BJ (cell line): ENCODE results near the gene SMIM28. TPM values are rescaled to one million over a fixed set of nuclear protein-coding genes. Genes with fewer than 3 reads are reported as not detected.

ENCODE experiments used
- CTCF ChIA-PET: fragments of 350-600 bp; formaldehyde crosslinking; extraction: SDS; loops from one replicate; lab custom pipeline; 2021; ENCODE audit warnings: antibody characterized with exemption, inconsistent platforms; lab: Yijun Ruan, JAX
- POLR2A ChIA-PET: fragments of 300-600 bp; sonication (Branson Sonifier 250); formaldehyde crosslinking; extraction: SDS; loops from one replicate; lab custom pipeline; 2021; ENCODE audit warnings: antibody characterized with exemption; lab: Charles Lee
- DNase-seq: peaks from one replicate; pipeline ENCODE4 v3.0.0-alpha.2; 2011; ENCODE audit warnings: low read depth
- H3K27me3 ChIP-seq: 2 replicates; pipeline ENCODE4 v1.6.0; 2011; ENCODE audit warnings: low read length; ENCODE audit not compliant: control insufficient read depth, insufficient read depth
- H3K36me3 ChIP-seq: 2 replicates; pipeline ENCODE4 v1.5.1; 2011; ENCODE audit warnings: low read length; ENCODE audit not compliant: control insufficient read depth, insufficient read depth
- H3K4me3 ChIP-seq: 2 replicates; pipeline ENCODE4 v1.5.1; 2011; ENCODE audit warnings: low read depth, mild to moderate bottlenecking, control low read depth, low read length
- polyA plus RNA-seq: library from polyadenylated mRNA; depleted of rRNA; stranded (reverse); fragments of >200 nt; gene quantifications from 2 replicates; pipeline ENCODE4 v1.2.3, GENCODE V29; 2011
- TF ChIP-seq, protein P1 (sequence below): IDR thresholded peaks from 2 replicates; pipeline ENCODE4 v1.5.1; 2011; ENCODE audit warnings: low read depth, mild to moderate bottlenecking, control low read depth, inconsistent platforms, low read length, moderate library complexity; ENCODE audit not compliant: insufficient read depth

Gene SMIM28
- polyA plus RNA-seq, 1 experiment: not detected

- Histone ChIP-seq H3K4me3 (no peak overlapping the region), H3K36me3 (no peaks in the 10 kb centered on the region), H3K27me3 (no peaks in the 10 kb centered on the region; the same call in 1 of the 2 replicates)
- no peak for DNase-seq
- ChIA-PET CTCF (interaction anchor here (1.0 to 1.1 kb wide), 3 partner anchors 10 to 17 kb away, joined by 3 read pairs; partner anchors contain the start of gene HEBP2), POLR2A (interaction anchor here (0.6 kb wide), 1 partner anchor 69 kb away, joined by 6 read pairs; no protein-coding TSS in a partner anchor)
- TF ChIP-seq, protein P1, sequence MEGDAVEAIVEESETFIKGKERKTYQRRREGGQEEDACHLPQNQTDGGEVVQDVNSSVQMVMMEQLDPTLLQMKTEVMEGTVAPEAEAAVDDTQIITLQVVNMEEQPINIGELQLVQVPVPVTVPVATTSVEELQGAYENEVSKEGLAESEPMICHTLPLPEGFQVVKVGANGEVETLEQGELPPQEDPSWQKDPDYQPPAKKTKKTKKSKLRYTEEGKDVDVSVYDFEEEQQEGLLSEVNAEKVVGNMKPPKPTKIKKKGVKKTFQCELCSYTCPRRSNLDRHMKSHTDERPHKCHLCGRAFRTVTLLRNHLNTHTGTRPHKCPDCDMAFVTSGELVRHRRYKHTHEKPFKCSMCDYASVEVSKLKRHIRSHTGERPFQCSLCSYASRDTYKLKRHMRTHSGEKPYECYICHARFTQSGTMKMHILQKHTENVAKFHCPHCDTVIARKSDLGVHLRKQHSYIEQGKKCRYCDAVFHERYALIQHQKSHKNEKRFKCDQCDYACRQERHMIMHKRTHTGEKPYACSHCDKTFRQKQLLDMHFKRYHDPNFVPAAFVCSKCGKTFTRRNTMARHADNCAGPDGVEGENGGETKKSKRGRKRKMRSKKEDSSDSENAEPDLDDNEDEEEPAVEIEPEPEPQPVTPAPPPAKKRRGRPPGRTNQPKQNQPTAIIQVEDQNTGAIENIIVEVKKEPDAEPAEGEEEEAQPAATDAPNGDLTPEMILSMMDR: no peak
Observed at GRCh38 chr6:138393871-138394783, 16.4 kb downstream of the SMIM28 start.

DNA sequence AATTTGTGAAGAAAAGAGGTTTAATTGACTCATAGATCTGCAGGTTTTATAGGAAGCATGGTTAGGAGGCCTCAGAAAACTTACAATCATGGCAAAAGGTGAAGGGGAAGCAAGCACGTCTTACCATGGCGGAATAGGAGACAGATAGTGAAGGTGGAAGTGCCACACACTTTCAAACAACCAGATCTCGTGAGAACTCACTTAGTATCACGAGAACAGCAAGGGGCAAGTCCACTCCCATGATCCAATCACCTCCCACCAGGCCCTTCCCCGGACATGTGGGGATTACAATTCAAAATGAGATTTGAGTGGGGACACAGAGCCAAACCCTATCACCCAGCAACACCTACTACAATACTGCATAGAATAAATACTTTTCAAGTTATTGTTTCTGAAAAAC lies 19.0 kb downstream of the SMIM28 start:
- ChIA-PET CTCF (interaction anchor here (0.7 kb wide), 1 partner anchor 14 kb away, joined by 3 read pairs; no protein-coding TSS in a partner anchor), POLR2A (no interaction called here)
- H3K36me3 ChIP-seq: no peaks in the 10 kb centered on the region
- no peak for DNase-seq
- H3K27me3 ChIP-seq: no peaks in the 10 kb centered on the region; the same call in 1 of the 2 replicates
- no peak overlapping the region for H3K4me3 ChIP-seq
- TF ChIP-seq, protein P1: no peak

GRCh38 chr6:138397128-138398122 lies 19.7 kb downstream of the SMIM28 start:
- H3K27me3 ChIP-seq: no peaks in the 10 kb centered on the region; the same call in 1 of the 2 replicates
- H3K4me3 ChIP-seq: no peak overlapping the region
- ChIA-PET POLR2A (no interaction called here), CTCF (interaction anchor here (0.7 to 0.9 kb wide), 2 partner anchors 15 to 393 kb away, joined by 3 read pairs; no protein-coding TSS in a partner anchor)
- no peak for DNase-seq
- H3K36me3 ChIP-seq: no peaks in the 10 kb centered on the region
- TF ChIP-seq, protein P1: no peak

GRCh38 chr6:138400326-138400725 lies 22.6 kb downstream of the SMIM28 start:
- H3K4me3 ChIP-seq: no peak overlapping the region
- CTCF ChIA-PET: no interaction called here
- H3K36me3 ChIP-seq: no peaks in the 10 kb centered on the region
- TF ChIP-seq, protein P1: no peak
- DNase-seq: no peak
- POLR2A ChIA-PET: no interaction called here
- H3K27me3 ChIP-seq: no peaks in the 10 kb centered on the region
